ENCODE data around the gene ZNF853.

GRCh38 chr7:6648066-6648814, 32.8 kb downstream of the ZNF853 start:
- TF ChIP-seq CTCF (IDR thresholded peaks at IDR 0.05) (no peak), POLR2A (IDR thresholded peaks at IDR 0.05) (no peak)

All from right lobe of liver (tissue), 4 donors.